Right cardiac atrium (tissue), 5 donors: Measurements from ENCODE around the gene CCDC78. TPM values are rescaled to one million over a fixed set of nuclear protein-coding genes. Genes with fewer than 3 reads are reported as not detected.

Experiments used
- ATAC-seq, 2 donors: fragments of 200-7000 bp; cut with Tn5 transposase; one replicate each; pipeline versions ENCODE4 v1.8.0 to v1.9.1; 2020; ENCODE audit warnings: moderate library complexity in 2 of 2, mild to moderate bottlenecking in 1 of 2
- DNase-seq, 3 donors: peaks; one replicate each; pipeline ENCODE4 v3.0.0-alpha.2; 2020
- H3K27ac ChIP-seq: one replicate; pipeline ENCODE4 v1.5.1; 2013; ENCODE audit warnings: mild to moderate bottlenecking, low read length, control low read depth, moderate library complexity
- H3K27me3 ChIP-seq: one replicate; pipeline ENCODE4 v1.6.1; 2013; ENCODE audit not compliant: control insufficient read depth, insufficient read depth
- H3K4me1 ChIP-seq: one replicate; pipeline ENCODE4 v1.6.1; 2013; ENCODE audit warnings: low read length; ENCODE audit not compliant: control insufficient read depth, insufficient read depth
- H3K4me3 ChIP-seq: one replicate; pipeline ENCODE4 v1.5.1; 2013; ENCODE audit warnings: low read length, control low read depth
- H3K9me3 ChIP-seq: one replicate; pipeline ENCODE4 v1.6.1; 2013; ENCODE audit warnings: low read length; ENCODE audit not compliant: control insufficient read depth
- WGBS: extraction: QIAGEN DNeasy Blood & Tissue Kit; methylation state at CpG from one replicate; pipeline ENCODE4 v1.1.7; 2013; 5-methylcytosine and 5-hydroxymethylcytosine counted together
- intact Hi-C, 4 donors: fragments of 100-400 bp; cut with DNase I; formaldehyde crosslinking; loops; one replicate each; pipeline versions ENCODE4 v1.11.0 to v1.14.0; 2022 to 2023
- long read RNA-seq, 4 donors: library from polyadenylated mRNA; unstranded; transcript quantifications; one replicate each; pipeline ENCODE4 v2.0.0, GENCODE V29; 2020 to 2021
- polyA plus RNA-seq: library from polyadenylated mRNA; stranded (reverse); fragments of 200-250 nt; gene quantifications from one replicate; pipeline ENCODE4 v1.2.3, GENCODE V29; 2013
- total RNA-seq, 4 donors: library from RNA; stranded (reverse); fragmentation: NEBNext Ultra II Directional; extraction: Animal tissue kit (Norgen Biotek cat#: 25700); gene quantifications; one replicate each; pipeline ENCODE4 v1.2.1, GENCODE V29; 2021
- donor health status: healthy with polysubstance abuse.
- donor health status: DM: no; HTN: yes; CAD: no.
- donor health status: DM: no; HTN: no; CAD: no.
- donor health status: DM: no; HTN: yes; CAD: no; lungs with severe emphysema.
- donor health status: DM: yes; HTN: yes; CAD: no.

The CCDC78 gene
- total RNA-seq (under 1 TPM in 3 of 4 donors, not detected in 1; 0.36 to 0.97 (median 0.40) TPM), polyA plus RNA-seq (0.48 TPM)
- long read RNA-seq, donor 1: 0 reads
- long read RNA-seq, donor 2: 0 reads
- long read RNA-seq, donor 3, partial matches to known transcripts: 0 of 1 reads
- long read RNA-seq, donor 3, other reads (novel, unspliced or antisense): 1 of 1 reads
- long read RNA-seq, donor 4, partial matches to known transcripts: 0 of 1 reads
- long read RNA-seq, donor 4, other reads (novel, unspliced or antisense): 1 of 1 reads

DNA sequence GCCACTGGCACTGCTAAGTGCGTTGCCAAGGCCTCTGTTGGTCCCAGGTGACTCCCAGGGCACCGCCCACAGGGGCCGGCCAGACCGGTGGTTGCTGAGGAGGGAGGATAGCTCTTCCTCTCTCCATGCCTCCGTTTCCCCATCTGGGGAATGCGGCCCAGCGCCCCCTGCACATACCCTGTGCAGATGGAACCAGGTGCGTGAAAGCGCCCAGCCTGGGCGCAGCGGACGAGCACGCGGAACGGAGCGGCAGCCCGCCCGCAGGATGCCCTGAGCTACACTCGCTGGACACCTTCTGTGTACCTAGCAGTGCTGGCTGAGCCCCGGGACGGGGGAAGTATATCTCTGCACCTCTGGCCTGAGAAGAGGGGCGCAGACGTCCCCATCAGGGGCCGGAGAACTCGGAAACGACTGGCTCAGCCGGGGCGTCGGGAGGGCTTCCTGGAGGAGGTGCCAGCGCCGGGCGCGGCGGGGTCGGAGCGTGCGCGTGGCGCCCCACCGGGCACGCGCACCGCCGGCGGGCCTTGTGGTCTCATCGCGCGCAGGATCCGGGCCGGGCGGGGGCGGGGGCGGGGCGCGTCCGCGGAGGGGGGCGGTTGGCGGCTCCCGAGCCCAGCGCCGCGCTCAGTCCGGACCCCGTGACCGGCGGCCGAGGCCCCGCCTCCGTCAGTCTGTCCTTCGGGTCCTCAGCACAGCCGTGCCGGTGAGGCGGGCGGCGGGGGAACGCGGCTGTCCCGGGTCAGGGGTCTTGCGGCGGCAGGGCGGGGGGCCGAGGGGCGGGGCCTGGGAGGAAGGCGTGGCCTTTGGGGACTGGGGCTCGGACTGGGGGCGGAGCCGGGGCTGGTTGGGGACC lies at the start of gene CCDC78, which contains the start of gene HAGHL:
Gene CCDC78, minus strand, starts transcription at position 6 of the 853 bp plus-strand sequence. CDS start 76 bp downstream, outside the sequence.
Gene HAGHL, plus strand, starts transcription at position 669 of the 853 bp plus-strand sequence. CDS start 404 bp downstream, outside the sequence.
- DNase-seq (peak; percentile 67 to 88 (median 85)), ATAC-seq (peak; percentile 9 to 23)
- WGBS: 2% methylated on average over 88 of the region's 88 CpGs
- Histone ChIP-seq H3K9me3 (no peaks in the 10 kb centered on the region), H3K4me3 (peak within 1 kb of the TSS; percentile 54), H3K4me1 (peaks cover 3% of the 10 kb centered on the region), H3K27me3 (no peaks in the 10 kb centered on the region), H3K27ac (no peak within 1 kb of the TSS)
- intact Hi-C loops: no loop called here

DNA sequence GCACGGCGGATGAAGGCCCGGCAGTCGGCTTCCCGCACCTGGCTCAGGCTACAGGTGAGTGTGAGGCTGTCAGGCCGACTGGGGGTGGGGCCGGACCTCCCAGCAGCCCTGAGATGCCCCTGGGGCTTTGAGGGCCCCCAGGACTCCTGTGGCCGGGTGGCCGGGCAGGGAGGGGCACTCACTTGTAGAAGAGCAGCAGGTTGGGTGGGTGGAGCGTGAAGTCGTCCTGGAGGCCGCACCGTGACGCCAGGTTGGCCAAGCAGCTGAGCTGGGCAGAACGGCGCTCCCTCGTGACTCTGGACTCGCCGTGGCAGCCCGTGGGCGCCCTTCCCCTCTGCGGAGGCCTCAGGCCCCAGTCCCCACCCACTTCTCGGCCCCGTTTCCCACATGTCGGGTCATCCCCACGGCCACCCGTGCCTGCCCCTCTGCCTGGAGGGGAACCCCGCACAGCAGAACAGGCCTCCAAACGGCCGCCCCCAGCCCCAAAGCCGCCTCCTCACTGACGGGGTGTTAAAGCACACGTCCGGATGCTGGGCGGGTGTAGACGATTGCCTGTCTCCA lies 49.1 kb upstream of the CCDC78 start:
- Histone ChIP-seq H3K4me1 (no peaks in the 10 kb centered on the region), H3K4me3 (no peak overlapping the region), H3K9me3 (no peaks in the 10 kb centered on the region), H3K27ac (no peak overlapping the region), H3K27me3 (no peaks in the 10 kb centered on the region)
- peak in 1 of 3 donors; percentile 41 for DNase-seq
- no peak for ATAC-seq
- intact Hi-C loops: no loop called here
- 80% methylated on average over 36 of the region's 36 CpGs for WGBS

DNA sequence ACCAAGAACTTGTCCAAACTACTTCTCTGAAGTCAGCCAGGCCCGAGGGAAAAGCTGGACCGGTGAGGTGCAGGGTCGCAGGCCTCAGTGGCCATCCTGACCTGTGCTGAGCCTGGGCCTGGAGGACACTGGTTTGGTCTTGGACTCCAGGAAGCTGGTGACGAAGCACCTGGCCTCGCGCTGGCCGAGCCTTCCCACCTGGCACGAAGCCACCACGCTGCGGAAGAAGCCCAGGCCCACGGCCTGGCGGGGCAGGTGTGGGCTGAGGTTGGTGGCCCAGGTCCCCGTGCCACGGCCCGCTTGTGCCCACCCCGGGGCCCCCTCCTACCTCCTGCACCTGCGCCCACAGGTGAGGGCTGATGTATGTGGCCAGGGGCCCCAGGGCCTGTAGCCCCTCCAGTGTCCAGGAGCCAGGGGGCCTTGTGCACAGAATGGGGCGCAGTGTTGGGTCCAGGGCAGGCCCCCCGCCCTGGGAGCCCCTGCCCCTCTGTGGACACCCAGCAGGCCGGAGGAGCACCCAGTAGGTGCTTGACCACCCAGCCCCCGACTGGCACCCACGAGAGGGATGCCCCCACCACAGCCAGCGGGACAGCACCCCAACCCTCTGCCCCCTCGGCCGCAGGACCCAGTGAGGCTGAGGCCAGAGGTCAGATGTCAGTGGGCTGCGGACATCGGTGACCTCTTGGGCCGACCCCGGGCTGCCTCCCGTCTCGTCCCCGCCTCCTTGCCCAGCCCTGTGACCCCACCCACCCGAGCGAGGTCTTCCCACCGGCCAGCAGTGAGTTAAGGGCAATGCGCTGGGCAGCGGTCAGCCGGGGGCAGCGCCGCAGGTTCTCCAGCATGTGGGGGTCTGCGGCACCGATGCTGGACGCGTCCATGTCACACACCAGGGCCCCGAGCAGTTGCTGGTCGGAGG lies 48.1 kb upstream of the CCDC78 start:
- no peaks in the 10 kb centered on the region for H3K4me1 ChIP-seq
- no peaks in the 10 kb centered on the region for H3K27me3 ChIP-seq
- DNase-seq (peak in 2 of 3 donors; percentile 35 to 52), ATAC-seq (no peak)
- intact Hi-C loops: no loop called here
- 80% methylated on average over 46 of the region's 46 CpGs for WGBS
- H3K4me3 ChIP-seq: no peak overlapping the region
- H3K9me3 ChIP-seq: no peaks in the 10 kb centered on the region
- no peak overlapping the region for H3K27ac ChIP-seq

- ATAC-seq (no peak), DNase-seq (peak in 1 of 3 donors; percentile 36)
- Histone ChIP-seq H3K4me3 (no peak overlapping the region), H3K9me3 (no peaks in the 10 kb centered on the region), H3K27me3 (no peaks in the 10 kb centered on the region), H3K27ac (no peak overlapping the region), H3K4me1 (no peaks in the 10 kb centered on the region)
- WGBS: 88% methylated on average over 18 of the region's 18 CpGs
- intact Hi-C loops: no loop called here
Observed at GRCh38 chr16:772959-773358, 46.7 kb upstream of the CCDC78 start.

DNA sequence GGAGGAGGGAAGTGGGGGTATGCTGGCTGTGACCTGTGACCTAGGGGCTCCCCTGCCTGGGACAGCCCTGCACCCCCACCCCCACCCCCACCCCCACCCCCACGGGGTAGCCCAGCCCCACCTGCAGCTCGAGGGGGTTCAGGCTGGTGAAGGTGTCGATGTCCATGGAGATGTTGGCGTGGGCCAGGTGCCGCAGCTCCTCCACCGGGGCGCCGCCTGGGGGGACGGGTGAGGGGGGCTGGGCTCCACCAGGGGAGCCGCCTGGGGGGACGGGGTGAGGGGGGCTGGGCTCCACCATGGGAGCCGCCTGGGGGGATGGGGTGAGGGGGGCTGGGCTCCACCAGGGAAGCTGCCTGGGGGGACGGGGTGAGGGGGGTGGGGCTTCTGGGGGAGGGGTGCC lies 44.2 kb upstream of the CCDC78 start:
- Histone ChIP-seq H3K4me1 (no peaks in the 10 kb centered on the region), H3K27ac (no peak overlapping the region), H3K4me3 (no peak overlapping the region), H3K27me3 (no peaks in the 10 kb centered on the region), H3K9me3 (no peaks in the 10 kb centered on the region)
- ATAC-seq (no peak), DNase-seq (peak in 2 of 3 donors; percentile 35 to 64)
- 69% methylated on average over 13 of the region's 13 CpGs for WGBS
- intact Hi-C loops: no loop called here

DNA sequence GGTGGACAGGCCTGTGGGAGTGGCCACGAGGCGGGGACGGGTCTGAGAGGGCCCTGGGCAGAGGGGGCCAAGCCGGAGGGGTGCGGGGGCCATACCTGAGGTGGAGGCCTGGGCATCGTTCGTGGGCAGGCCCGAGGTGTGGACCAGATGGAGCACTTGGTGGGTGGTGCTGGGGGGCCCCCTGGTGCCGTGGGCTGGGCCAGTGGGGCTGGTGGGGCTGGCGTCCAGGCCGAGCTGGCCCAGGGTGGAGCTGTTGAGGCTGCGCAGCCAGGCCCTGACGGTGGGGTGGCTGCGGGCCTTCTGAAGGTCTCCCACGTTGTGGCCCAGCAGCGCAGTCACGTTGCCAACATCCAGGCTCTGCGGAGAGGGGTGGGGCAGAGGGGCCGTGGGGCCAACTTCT lies 43.7 kb upstream of the CCDC78 start:
- Histone ChIP-seq H3K9me3 (no peaks in the 10 kb centered on the region), H3K27ac (no peak overlapping the region), H3K27me3 (no peaks in the 10 kb centered on the region), H3K4me1 (no peaks in the 10 kb centered on the region), H3K4me3 (no peak overlapping the region)
- 70% methylated on average over 19 of the region's 19 CpGs for WGBS
- DNase-seq (peak in 2 of 3 donors; percentile 34 to 44), ATAC-seq (no peak)
- intact Hi-C loops: no loop called here

GRCh38 chr16:769184-769784 lies 43.0 kb upstream of the CCDC78 start:
- ATAC-seq: no peak
- H3K27ac ChIP-seq: no peak overlapping the region
- intact Hi-C loops: no loop called here
- H3K27me3 ChIP-seq: no peaks in the 10 kb centered on the region
- 25% methylated on average over 20 of the region's 20 CpGs for WGBS
- peak in 2 of 3 donors; percentile 19 to 47 for DNase-seq
- no peaks in the 10 kb centered on the region for H3K9me3 ChIP-seq
- H3K4me1 ChIP-seq: no peaks in the 10 kb centered on the region
- H3K4me3 ChIP-seq: no peak overlapping the region

DNA sequence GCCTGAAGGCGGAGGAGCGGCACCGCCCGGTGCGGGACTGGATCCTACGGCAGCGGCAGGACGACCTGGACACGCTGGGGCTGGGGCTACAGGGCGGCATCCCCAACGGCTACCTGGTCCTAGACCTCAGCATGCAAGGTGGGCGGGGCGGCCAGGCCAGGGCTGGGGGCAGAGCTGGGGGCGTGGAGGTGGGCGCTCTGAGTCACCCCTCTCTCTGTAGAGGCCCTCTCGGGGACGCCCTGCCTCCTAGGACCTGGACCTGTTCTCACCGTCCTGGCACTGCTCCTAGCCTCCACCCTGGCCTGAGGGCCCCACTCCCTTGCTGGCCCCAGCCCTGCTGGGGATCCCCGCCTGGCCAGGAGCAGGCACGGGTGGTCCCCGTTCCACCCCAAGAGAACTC lies 42.2 kb upstream of the CCDC78 start:
- Histone ChIP-seq H3K4me1 (no peaks in the 10 kb centered on the region), H3K9me3 (no peaks in the 10 kb centered on the region), H3K27ac (no peak overlapping the region), H3K4me3 (no peak overlapping the region), H3K27me3 (no peaks in the 10 kb centered on the region)
- intact Hi-C loops: no loop called here
- DNase-seq (peak in 2 of 3 donors; percentile 34 to 44), ATAC-seq (no peak)
- WGBS: 70% methylated on average over 21 of the region's 21 CpGs

DNA sequence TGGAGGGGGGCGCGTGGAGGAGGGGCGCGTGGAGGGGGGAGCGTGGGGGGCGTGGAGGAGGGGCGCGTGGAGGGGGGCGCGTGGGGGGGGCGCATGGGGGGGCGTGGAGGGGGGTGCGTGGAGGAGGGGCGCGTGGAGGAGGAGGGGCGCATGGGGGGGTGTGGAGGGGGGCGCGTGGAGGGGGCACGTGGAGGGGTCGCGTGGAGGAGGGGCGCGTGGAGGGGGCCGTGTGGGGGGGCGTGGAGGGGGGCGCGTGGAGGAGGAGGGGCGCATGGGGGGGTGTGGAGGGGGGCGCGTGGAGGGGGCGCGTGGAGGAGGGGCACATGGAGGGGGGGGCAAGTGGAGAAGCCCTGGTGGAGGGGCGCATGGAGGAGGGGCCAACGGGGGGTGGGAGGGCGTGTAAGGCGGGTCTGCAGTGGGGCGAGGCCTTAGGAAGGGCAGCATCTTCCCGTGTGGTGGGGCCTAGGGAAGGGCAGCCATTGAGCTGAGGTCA lies 41.5 kb upstream of the CCDC78 start:
- Histone ChIP-seq H3K27me3 (no peaks in the 10 kb centered on the region), H3K27ac (no peak overlapping the region), H3K9me3 (no peaks in the 10 kb centered on the region), H3K4me1 (no peaks in the 10 kb centered on the region), H3K4me3 (no peak overlapping the region)
- intact Hi-C loops: no loop called here
- ATAC-seq (no peak), DNase-seq (peak in 2 of 3 donors; percentile 16 to 69)
- WGBS: 72% methylated on average over 24 of the region's 38 CpGs
